ENCODE measurements around the gene WFIKKN2. TPM values are rescaled to one million over a fixed set of nuclear protein-coding genes. Genes with fewer than 3 reads are reported as not detected.

Gene WFIKKN2
- polyA plus RNA-seq, 1 experiment, result 0.07 TPM

GRCh38 chr17:50848039-50848438 is 12.7 kb downstream of the WFIKKN2 start:
- Histone ChIP-seq H3K9me3 (ENCODE audit: control insufficient read depth, insufficient read depth, low read length) (no peaks in the 10 kb centered on the region), H3K27me3 (ENCODE audit: control insufficient read depth, insufficient read depth, low read length) (no peaks in the 10 kb centered on the region)
- CTCF ChIA-PET, result interaction anchor here (1.0 to 1.7 kb wide), 3 partner anchors 16 to 65 kb away, joined by 3 to 7 read pairs (median 4); no protein-coding TSS in a partner anchor

GRCh38 chr17:50848711-50849110 is 13.3 kb downstream of the WFIKKN2 start:
- H3K9me3 ChIP-seq (ENCODE audit: control insufficient read depth, insufficient read depth, low read length), result no peaks in the 10 kb centered on the region
- CTCF ChIA-PET, result interaction anchor here (0.7 to 1.7 kb wide), 3 partner anchors 14 to 305 kb away, joined by 3 to 7 read pairs (median 4); partner anchors contain the start of gene NME1
- no peak for DNase-seq (ENCODE audit: low read depth, low spot score)
- H3K27me3 ChIP-seq (ENCODE audit: control insufficient read depth, insufficient read depth, low read length), result no peaks in the 10 kb centered on the region
- POLR2A ChIA-PET, result interaction anchor here (7.7 kb wide), 1 partner anchor 17 kb away, joined by 79 read pairs; the partner anchor contains the start of gene TOB1
- H3K4me3 ChIP-seq (ENCODE audit: low read depth, low read length), result no peak overlapping the region
- TF ChIP-seq CTCF (IDR thresholded peaks at IDR 0.05; ENCODE audit: low read depth, low read length), result no peak
- no peak overlapping the region for H3K27ac ChIP-seq (ENCODE audit: low read depth, low read length)

More at GRCh38 chr17:50848039-50848438, 12.7 kb downstream of the WFIKKN2 start:
- POLR2A ChIA-PET, result interaction anchor here (7.7 kb wide), 1 partner anchor 18 kb away, joined by 79 read pairs; the partner anchor contains the start of gene TOB1
- DNase-seq (ENCODE audit: low read depth, low spot score), result no peak
- no peak overlapping the region for H3K4me3 ChIP-seq (ENCODE audit: low read depth, low read length)
- TF ChIP-seq CTCF (IDR thresholded peaks at IDR 0.05; ENCODE audit: low read depth, low read length), result no peak
- H3K27ac ChIP-seq (ENCODE audit: low read depth, low read length), result no peak overlapping the region

GRCh38 chr17:50850640-50851039 is 15.3 kb downstream of the WFIKKN2 start:
- TF ChIP-seq CTCF (IDR thresholded peaks at IDR 0.05; ENCODE audit: low read depth, low read length), result no peak
- Histone ChIP-seq H3K27ac (ENCODE audit: low read depth, low read length) (no peak overlapping the region), H3K27me3 (ENCODE audit: control insufficient read depth, insufficient read depth, low read length) (peaks cover 2% of the 10 kb centered on the region), H3K9me3 (ENCODE audit: control insufficient read depth, insufficient read depth, low read length) (no peaks in the 10 kb centered on the region), H3K4me3 (ENCODE audit: low read depth, low read length) (no peak overlapping the region)
- no peak for DNase-seq (ENCODE audit: low read depth, low spot score)
- ChIA-PET CTCF (interaction anchor here (0.7 to 7.2 kb wide), 4 partner anchors 8 to 106 kb away, joined by 5 to 218 read pairs (median 18); no protein-coding TSS in a partner anchor), POLR2A (interaction anchor here (7.7 kb wide), 1 partner anchor 15 kb away, joined by 79 read pairs; the partner anchor contains the start of gene TOB1)

GRCh38 chr17:50853015-50853615 is 17.7 kb downstream of the WFIKKN2 start:
- Histone ChIP-seq H3K9me3 (ENCODE audit: control insufficient read depth, insufficient read depth, low read length) (no peaks in the 10 kb centered on the region), H3K4me3 (ENCODE audit: low read depth, low read length) (no peak overlapping the region), H3K27ac (ENCODE audit: low read depth, low read length) (no peak overlapping the region), H3K27me3 (ENCODE audit: control insufficient read depth, insufficient read depth, low read length) (peaks cover 2% of the 10 kb centered on the region)
- POLR2A ChIA-PET, result interaction anchor here (0.6 to 7.7 kb wide), 3 partner anchors 8 to 13 kb away, joined by 4 to 79 read pairs (median 7); partner anchors contain the start of gene TOB1
- TF ChIP-seq CTCF (IDR thresholded peaks at IDR 0.05; ENCODE audit: low read depth, low read length), result no peak
- CTCF ChIA-PET, result interaction anchor here (0.6 to 7.2 kb wide), 27 partner anchors 8 to 303 kb away, joined by 3 to 218 read pairs (median 6); partner anchors contain the start of genes NME1 and WFIKKN2
- DNase-seq (ENCODE audit: low read depth, low spot score), result no peak

- H3K9me3 ChIP-seq (ENCODE audit: control insufficient read depth, insufficient read depth, low read length), result no peaks in the 10 kb centered on the region
- no peak for TF ChIP-seq CTCF (IDR thresholded peaks at IDR 0.05; ENCODE audit: low read depth, low read length)
- no peak overlapping the region for H3K4me3 ChIP-seq (ENCODE audit: low read depth, low read length)
- H3K27me3 ChIP-seq (ENCODE audit: control insufficient read depth, insufficient read depth, low read length), result peaks cover 2% of the 10 kb centered on the region
- ChIA-PET CTCF (interaction anchor here (0.7 to 7.2 kb wide), 7 partner anchors 9 to 297 kb away, joined by 3 to 218 read pairs (median 30); no protein-coding TSS in a partner anchor), POLR2A (interaction anchor here (0.6 to 7.7 kb wide), 2 partner anchors 10 to 12 kb away, joined by 7 to 79 read pairs; partner anchors contain the start of gene TOB1)
- no peak overlapping the region for H3K27ac ChIP-seq (ENCODE audit: low read depth, low read length)
- DNase-seq (ENCODE audit: low read depth, low spot score), result no peak
These were observed 18.4 kb downstream of the WFIKKN2 start for GRCh38 chr17:50853781-50854180.
